Stimulated activated naive CD4-positive, alpha-beta T cell (primary cell): ENCODE data around the gene SHMT2.

Source experiments
- DNase-seq, 6 experiments: peaks; one replicate each; lab custom pipeline; 2025; lab: John Stamatoyannopoulos, UW

The SHMT2 gene

DNA sequence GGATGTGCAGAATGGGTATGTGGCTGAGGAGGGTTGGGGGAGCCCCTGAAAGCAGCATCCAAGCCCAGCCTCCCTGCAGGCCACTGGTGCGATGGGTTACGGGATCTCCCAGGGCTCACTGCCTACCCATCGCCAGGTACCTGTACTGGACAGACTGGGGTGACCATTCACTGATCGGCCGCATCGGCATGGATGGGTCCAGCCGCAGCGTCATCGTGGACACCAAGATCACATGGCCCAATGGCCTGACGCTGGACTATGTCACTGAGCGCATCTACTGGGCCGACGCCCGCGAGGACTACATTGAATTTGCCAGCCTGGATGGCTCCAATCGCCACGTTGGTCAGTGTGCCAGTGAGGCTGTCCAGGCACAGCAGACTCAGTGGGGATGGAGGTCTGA, 31.2 kb upstream of the SHMT2 start:
- no peak for DNase-seq

GRCh38 chr12:57199191-57199590, 30.3 kb upstream of the SHMT2 start:
- no peak for DNase-seq

DNA sequence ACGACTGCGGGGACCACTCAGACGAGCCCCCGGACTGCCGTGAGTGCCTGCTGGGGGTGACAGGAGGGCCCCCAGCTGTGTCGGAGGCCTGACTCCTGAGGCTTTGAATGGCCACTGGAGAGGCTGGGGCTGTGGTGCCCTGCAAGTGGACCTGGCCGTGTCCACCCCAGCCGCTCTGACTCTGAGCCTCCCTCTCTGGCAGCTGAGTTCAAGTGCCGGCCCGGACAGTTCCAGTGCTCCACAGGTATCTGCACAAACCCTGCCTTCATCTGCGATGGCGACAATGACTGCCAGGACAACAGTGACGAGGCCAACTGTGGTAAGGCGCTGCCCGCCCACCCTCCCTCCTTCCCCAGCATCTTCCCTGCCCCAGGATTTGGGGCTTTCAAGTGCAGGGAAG, 29.0 kb upstream of the SHMT2 start:
- no peak for DNase-seq

- no peak for DNase-seq
Measured at GRCh38 chr12:57201219-57201618, 28.3 kb upstream of the SHMT2 start.

- no peak for DNase-seq
Measured at GRCh38 chr12:57201631-57202030, 27.9 kb upstream of the SHMT2 start.

- DNase-seq, result no peak
Measured at GRCh38 chr12:57202321-57202720, 27.2 kb upstream of the SHMT2 start.

- DNase-seq, result no peak
Measured at GRCh38 chr12:57203201-57203600, 26.3 kb upstream of the SHMT2 start.

DNA sequence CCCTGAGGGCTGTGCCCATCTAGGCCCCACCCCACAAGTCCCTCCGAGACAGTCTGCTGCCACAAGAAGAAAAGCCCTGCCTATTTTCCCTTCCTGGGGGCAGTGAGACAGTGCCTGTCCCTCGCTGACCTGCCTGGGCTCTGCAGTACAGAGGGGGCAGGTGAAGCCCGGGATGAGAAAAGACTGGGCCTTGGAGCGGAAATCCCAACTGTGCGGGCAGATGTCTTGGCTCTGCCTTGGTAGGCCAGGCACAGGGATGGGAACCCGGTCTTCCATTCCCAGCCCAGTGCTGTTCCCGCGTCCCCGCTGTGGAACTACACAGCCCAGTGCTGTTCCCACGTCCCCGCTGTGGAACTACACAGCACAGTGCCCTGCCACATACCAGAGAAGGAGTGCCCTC, 25.7 kb upstream of the SHMT2 start:
- no peak for DNase-seq

- no peak for DNase-seq
Measured at GRCh38 chr12:57204454-57204853, 25.1 kb upstream of the SHMT2 start.

GRCh38 chr12:57205186-57205585, 24.3 kb upstream of the SHMT2 start:
- DNase-seq, result no peak

DNA sequence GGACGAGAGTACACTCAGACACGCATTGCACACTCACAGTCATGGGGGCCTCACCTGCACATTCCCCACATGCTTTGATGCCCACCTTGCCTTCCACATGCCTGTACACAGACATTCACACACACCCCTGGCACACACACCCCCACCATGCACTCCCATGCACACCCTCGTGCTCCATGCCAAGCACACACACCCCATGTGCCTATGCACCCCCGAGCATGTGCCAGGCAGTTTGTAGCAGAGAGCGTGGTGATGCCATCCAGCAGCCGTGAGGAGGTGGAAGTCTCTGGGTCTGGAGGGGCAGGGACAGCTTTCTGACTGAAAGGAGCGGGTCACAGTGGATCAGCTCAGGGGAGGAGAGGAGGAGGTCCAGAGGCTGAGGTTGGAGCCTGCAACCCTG, 23.6 kb upstream of the SHMT2 start:
- no peak for DNase-seq

GRCh38 chr12:57207731-57208630, 21.5 kb upstream of the SHMT2 start:
- no peak for DNase-seq

DNA sequence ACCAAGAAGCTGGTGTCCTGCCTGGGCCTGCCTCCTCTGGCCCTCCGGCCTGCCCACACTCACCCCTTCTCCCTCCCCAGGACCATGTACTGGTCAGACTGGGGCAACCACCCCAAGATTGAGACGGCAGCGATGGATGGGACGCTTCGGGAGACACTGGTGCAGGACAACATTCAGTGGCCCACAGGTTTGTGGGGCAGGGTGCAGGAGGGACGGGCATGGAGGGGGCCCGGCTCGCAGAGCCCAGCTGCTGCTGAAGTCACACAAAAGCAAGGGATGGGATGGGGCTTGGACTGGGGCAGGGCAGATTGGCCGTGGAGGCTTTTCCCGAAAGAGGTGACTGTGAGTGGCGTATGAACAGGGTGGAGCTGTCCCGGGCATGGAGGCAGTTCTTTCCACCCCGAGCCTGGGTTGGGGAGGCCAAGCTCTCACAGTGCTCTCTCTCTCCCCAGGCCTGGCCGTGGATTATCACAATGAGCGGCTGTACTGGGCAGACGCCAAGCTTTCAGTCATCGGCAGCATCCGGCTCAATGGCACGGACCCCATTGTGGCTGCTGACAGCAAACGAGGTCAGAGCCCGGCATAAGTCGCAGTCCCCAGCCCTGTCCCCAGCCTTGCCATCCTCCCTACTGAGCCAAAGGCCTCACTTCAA, 20.8 kb upstream of the SHMT2 start:
- no peak for DNase-seq

DNA sequence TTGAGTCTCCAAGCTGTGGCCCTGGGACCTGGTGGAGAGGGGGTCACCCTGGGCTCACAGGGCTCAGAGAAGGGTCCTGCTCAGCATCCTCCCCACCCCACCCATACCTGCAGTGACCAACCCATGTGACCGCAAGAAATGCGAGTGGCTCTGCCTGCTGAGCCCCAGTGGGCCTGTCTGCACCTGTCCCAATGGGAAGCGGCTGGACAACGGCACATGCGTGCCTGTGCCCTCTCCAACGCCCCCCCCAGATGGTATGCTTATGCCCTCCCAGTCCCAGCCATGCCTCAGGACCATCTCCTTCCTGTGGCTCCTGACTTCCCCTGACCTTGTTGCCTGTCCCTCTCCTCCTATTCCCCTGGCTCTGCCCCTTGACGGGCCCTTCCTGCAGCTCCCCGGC, 19.6 kb upstream of the SHMT2 start:
- no peak for DNase-seq

GRCh38 chr12:57210461-57210860, 19.1 kb upstream of the SHMT2 start:
- DNase-seq, result no peak

DNA sequence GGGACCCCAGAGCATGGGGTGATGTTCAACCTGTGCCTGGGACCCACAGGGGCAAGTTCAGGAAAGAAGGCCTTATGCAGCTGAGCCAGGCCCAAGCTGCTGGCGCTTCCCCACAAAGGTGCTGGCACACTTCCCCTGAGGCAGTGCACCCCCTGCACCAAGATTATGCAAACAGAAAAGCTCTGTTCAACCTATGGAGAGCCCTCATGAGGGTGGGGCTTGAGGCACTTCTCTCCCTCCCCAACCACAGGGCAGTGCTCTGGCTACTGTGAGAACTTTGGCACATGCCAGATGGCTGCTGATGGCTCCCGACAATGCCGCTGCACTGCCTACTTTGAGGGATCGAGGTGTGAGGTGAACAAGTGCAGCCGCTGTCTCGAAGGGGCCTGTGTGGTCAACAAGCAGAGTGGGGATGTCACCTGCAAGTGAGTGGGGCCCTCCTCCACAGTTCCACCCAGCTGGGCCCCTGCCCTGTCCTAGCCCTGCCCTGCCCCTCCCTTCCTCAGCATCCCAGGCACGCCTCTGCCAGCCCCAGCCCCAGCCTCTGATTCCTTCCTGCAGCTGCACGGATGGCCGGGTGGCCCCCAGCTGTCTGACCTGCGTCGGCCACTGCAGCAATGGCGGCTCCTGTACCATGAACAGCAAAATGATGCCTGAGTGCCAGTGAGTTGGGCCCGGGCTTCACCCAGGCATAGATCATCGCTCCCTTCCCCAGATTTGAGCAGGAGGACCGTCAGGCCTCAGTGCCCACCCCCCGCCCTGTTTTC, 18.4 kb upstream of the SHMT2 start:
- DNase-seq, result no peak

DNA sequence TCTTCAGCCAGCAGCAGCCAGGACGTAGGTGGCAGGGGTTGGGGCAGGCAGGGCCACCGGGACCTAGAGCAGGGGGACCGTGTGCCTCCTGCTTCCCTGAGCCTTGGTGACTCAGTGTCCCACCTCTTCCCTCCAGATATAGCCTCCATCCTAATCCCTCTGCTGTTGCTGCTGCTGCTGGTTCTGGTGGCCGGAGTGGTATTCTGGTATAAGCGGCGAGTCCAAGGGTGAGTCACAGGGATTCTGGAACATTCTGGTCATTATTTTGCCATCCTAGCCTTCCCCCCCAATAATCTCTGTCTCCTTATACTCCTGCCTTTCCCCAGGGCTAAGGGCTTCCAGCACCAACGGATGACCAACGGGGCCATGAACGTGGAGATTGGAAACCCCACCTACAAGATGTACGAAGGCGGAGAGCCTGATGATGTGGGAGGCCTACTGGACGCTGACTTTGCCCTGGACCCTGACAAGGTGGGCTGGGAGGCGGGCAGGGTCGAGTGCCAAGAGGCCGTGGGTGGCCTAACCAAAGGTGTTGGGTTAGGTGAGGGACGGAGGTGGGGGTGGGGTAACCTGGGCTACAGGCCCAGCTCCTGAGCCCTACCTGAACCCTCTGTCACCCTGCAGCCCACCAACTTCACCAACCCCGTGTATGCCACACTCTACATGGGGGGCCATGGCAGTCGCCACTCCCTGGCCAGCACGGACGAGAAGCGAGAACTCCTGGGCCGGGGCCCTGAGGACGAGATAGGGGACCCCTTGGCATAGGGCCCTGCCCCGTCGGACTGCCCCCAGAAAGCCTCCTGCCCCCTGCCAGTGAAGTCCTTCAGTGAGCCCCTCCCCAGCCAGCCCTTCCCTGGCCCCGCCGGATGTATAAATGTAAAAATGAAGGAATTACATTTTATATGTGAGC, 17.5 kb upstream of the SHMT2 start:
- no peak for DNase-seq

DNA sequence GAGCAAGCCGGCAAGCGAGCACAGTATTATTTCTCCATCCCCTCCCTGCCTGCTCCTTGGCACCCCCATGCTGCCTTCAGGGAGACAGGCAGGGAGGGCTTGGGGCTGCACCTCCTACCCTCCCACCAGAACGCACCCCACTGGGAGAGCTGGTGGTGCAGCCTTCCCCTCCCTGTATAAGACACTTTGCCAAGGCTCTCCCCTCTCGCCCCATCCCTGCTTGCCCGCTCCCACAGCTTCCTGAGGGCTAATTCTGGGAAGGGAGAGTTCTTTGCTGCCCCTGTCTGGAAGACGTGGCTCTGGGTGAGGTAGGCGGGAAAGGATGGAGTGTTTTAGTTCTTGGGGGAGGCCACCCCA, 16.8 kb upstream of the SHMT2 start:
- no peak for DNase-seq

DNA sequence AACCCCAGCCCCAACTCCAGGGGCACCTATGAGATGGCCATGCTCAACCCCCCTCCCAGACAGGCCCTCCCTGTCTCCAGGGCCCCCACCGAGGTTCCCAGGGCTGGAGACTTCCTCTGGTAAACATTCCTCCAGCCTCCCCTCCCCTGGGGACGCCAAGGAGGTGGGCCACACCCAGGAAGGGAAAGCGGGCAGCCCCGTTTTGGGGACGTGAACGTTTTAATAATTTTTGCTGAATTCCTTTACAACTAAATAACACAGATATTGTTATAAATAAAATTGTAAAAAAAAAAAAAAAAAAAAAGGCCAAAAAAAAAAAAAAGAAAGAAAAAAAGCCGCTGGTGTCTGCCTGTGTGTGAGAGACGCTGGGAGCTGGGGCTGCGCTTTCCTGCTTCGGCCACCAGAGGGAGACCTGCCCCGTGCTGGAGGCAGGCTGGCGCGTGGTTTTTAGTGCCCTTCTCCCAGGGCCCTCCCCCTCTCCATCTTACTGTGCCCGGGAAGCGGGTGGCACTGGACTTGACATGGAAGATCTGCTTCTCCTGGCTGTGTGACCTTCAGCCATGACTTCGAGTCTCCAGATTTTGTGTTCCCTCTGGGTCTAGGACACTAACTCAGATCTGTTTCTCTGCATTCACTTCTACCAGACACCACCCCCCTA, 16.3 kb upstream of the SHMT2 start:
- peak; percentile 69 to 87 (median 78) for DNase-seq

DNA sequence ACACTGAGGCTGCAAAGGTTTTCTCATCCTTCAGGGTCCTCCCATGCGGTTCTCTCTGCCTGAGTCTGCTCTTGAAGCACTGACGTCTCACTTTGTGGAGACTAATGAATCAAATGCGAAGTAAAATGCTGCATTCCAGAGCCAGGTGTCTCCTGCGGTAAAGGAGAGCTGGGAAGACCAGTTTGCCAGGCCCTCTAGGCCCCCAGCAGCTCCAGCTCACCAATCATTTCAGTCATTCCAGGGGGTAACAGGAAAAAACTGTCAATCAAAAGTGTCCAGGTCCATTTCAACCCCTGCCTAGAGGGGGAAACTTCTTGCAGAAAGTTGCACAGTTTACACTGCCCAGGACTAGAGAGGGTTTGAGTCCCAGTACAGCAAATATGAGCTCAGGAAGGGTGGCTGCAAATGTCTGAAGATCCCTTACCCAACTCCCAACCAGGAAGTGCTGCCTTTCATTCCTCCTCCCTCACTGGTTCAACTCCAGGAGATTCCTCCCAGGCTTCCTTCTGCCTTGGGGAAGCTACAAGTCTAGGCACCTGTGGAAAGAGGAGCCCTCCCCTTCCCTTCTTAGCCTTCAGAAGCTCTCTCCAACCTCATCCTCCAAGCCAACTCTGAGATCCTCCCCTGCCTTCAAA, 15.6 kb upstream of the SHMT2 start:
- no peak for DNase-seq

GRCh38 chr12:57214398-57214781, 15.1 kb upstream of the SHMT2 start:
- DNase-seq, result peak; percentile 24 to 69 (median 55)
